ENCODE measurements around the gene STUM. TPM values are rescaled to one million over a fixed set of nuclear protein-coding genes. Genes with fewer than 3 reads are reported as not detected.
"Not testable (repeated sequence)": the region's sequence is repeated elsewhere in the genome, so short reads cannot be mapped to it uniquely, and the experiment has no call there.

The STUM gene
- total RNA-seq (ENCODE audit: low replicate concordance) = 0.98 TPM in 1 of 2 replicates, not detected in the other

- TF ChIP-seq CTCF (IDR thresholded peaks at IDR 0.05; ENCODE audit: insufficient read depth, low read length) = no peak
- no peak for DNase-seq (ENCODE audit: low read depth)
- peak within 1 kb of the TSS; percentile 41 for H3K4me3 ChIP-seq (ENCODE audit: low read depth, low read length)
Observed at GRCh38 chr1:226548256-226549093, at the start of gene STUM. Gene STUM, plus strand, starts transcription at chr1:226548764. Its CDS starts 141 bp downstream, at chr1:226548905.

GRCh38 chr1:226499699-226500098 lies 48.9 kb upstream of the STUM start:
- H3K4me3 ChIP-seq (ENCODE audit: low read depth, low read length); DNase-seq (ENCODE audit: low read depth): not testable (repeated sequence)

GRCh38 chr1:226506021-226506420 lies 42.5 kb upstream of the STUM start:
- DNase-seq (ENCODE audit: low read depth) = no peak
- H3K4me3 ChIP-seq (ENCODE audit: low read depth, low read length) = no peak overlapping the region
- no peak for TF ChIP-seq CTCF (IDR thresholded peaks at IDR 0.05; ENCODE audit: insufficient read depth, low read length)

- H3K4me3 ChIP-seq (ENCODE audit: low read depth, low read length) = no peak overlapping the region
- no peak for TF ChIP-seq CTCF (IDR thresholded peaks at IDR 0.05; ENCODE audit: insufficient read depth, low read length)
- DNase-seq (ENCODE audit: low read depth) = no peak
Observed at GRCh38 chr1:226506921-226507320, 41.6 kb upstream of the STUM start.

DNA sequence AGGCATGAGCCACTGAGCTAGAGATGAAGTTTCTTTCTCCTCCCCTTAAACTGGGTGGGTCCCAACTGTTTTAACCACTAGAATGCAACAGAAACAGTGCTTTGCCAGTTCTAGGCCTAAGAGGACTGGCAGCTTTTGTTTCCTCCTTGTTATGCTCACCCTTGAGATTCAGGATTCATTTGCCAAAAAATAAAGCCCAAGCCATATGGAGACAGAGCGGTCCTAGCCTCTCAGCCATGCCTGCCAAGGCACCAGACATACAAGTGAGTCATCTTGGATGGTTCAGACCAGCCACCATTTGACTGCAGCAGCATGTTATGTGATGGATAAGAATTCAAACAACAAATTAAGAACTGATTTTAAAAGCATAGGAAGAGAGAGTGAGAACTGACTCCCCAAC lies 38.1 kb upstream of the STUM start:
- no peak for TF ChIP-seq CTCF (IDR thresholded peaks at IDR 0.05; ENCODE audit: insufficient read depth, low read length)
- no peak overlapping the region for H3K4me3 ChIP-seq (ENCODE audit: low read depth, low read length)
- DNase-seq (ENCODE audit: low read depth) = peak; percentile 66

GRCh38 chr1:226511296-226511695 lies 37.3 kb upstream of the STUM start:
- TF ChIP-seq CTCF (IDR thresholded peaks at IDR 0.05; ENCODE audit: insufficient read depth, low read length) = no peak
- no peak overlapping the region for H3K4me3 ChIP-seq (ENCODE audit: low read depth, low read length)
- DNase-seq (ENCODE audit: low read depth) = no peak

DNA sequence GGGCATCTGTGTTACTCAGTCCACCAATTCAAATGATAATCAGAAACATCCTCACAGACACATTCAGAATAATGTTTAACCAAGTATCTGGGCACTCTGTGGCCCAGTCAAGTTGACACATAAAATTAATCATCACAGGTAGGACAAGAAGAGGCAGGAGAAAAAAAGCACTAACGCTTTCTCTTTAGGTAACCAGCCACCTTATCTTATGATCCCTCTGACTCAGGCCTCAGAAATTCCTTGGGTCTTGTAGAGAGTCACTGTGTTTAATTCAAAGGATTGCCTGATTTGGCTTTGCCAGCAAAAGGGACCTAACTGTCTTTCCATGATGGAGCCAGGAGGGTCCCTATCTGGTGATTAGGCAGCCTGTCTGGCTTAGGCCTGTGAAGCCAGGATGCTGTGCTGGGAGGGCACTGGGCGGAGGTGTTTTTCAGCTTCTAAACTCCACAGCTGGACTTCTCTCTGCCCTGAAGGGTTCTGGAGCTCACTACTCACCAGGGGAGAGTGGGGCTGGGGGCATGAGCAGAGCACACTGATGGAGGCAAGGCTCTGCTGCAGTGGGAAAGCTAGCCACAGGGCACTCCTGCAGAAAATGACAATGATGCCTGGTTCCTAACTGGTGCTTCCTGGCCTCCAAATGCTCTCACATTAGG lies 36.4 kb upstream of the STUM start:
- no peak for DNase-seq (ENCODE audit: low read depth)
- no peak overlapping the region for H3K4me3 ChIP-seq (ENCODE audit: low read depth, low read length)
- TF ChIP-seq CTCF (IDR thresholded peaks at IDR 0.05; ENCODE audit: insufficient read depth, low read length) = no peak

All from fibroblast of the aortic adventitia (primary cell).